Osteocyte (in vitro differentiated cells): Measurements from ENCODE around the gene CHODL. TPM values are rescaled to one million over a fixed set of nuclear protein-coding genes. Genes with fewer than 3 reads are reported as not detected.

Experiments
- DNase-seq: peaks from one replicate; pipeline ENCODE4 v3.0.0; 2021; ENCODE audit warnings: mixed read lengths; ENCODE audit not compliant: unreplicated experiment; ENCODE audit errors: extremely low spot score
- H3K27ac Mint-ChIP-seq: one replicate; pipeline ENCODE4 v1.8.0; 2021; ENCODE audit warnings: mild to moderate bottlenecking, mixed read lengths; ENCODE audit not compliant: unreplicated experiment
- H3K27me3 Mint-ChIP-seq: one replicate; pipeline ENCODE4 v1.8.0; 2021; ENCODE audit warnings: mixed read lengths; ENCODE audit not compliant: unreplicated experiment
- H3K36me3 Mint-ChIP-seq: one replicate; pipeline ENCODE4 v1.8.0; 2021; ENCODE audit warnings: mixed read lengths; ENCODE audit not compliant: unreplicated experiment
- H3K4me1 Mint-ChIP-seq: one replicate; pipeline ENCODE4 v1.8.0; 2021; ENCODE audit warnings: mixed read lengths; ENCODE audit not compliant: unreplicated experiment
- H3K4me3 Mint-ChIP-seq: one replicate; pipeline ENCODE4 v1.8.0; 2021; ENCODE audit warnings: mild to moderate bottlenecking, moderate library complexity, mixed read lengths; ENCODE audit not compliant: unreplicated experiment
- H3K9me3 Mint-ChIP-seq: one replicate; pipeline ENCODE4 v1.8.0; 2021; ENCODE audit warnings: mixed read lengths; ENCODE audit not compliant: unreplicated experiment
- CTCF ChIP-seq: fragments of 200-600 bp; sonication (generic); IDR thresholded peaks from 2 replicates; pipeline ENCODE4 v1.5.0; 2021; ENCODE audit warnings: antibody characterized with exemption, mild to moderate bottlenecking, moderate library complexity
- total RNA-seq: library from RNA; stranded (reverse); gene quantifications from 2 replicates; pipeline ENCODE4 v1.2.1, GENCODE V29; 2021

CHODL gene
- total RNA-seq, 1 donor from 2014 or later = 0.19 TPM

GRCh38 chr21:18228060-18228739, 16.4 kb upstream of the CHODL start:
- H3K27ac Mint-ChIP-seq = no peak overlapping the region
- TF ChIP-seq CTCF = no peak
- H3K9me3 Mint-ChIP-seq = peaks cover 3% of the 10 kb centered on the region
- DNase-seq = no peak
- no peak overlapping the region for H3K4me3 Mint-ChIP-seq
- no peaks in the 10 kb centered on the region for H3K4me1 Mint-ChIP-seq
- no peaks in the 10 kb centered on the region for H3K36me3 Mint-ChIP-seq
- H3K27me3 Mint-ChIP-seq = no peaks in the 10 kb centered on the region

GRCh38 chr21:18235545-18235944, 9.1 kb upstream of the CHODL start:
- DNase-seq = no peak
- no peak overlapping the region for H3K4me3 Mint-ChIP-seq
- H3K9me3 Mint-ChIP-seq = peaks cover 11% of the 10 kb centered on the region
- no peaks in the 10 kb centered on the region for H3K27me3 Mint-ChIP-seq
- no peaks in the 10 kb centered on the region for H3K4me1 Mint-ChIP-seq
- TF ChIP-seq CTCF = no peak
- no peaks in the 10 kb centered on the region for H3K36me3 Mint-ChIP-seq
- H3K27ac Mint-ChIP-seq = no peak overlapping the region

- DNase-seq = no peak
- Mint-ChIP-seq H3K27ac (no peak overlapping the region), H3K4me1 (peaks cover 9% of the 10 kb centered on the region), H3K27me3 (peaks cover 33% of the 10 kb centered on the region), H3K4me3 (peak overlapping the region; percentile 64), H3K36me3 (no peaks in the 10 kb centered on the region), H3K9me3 (no peaks in the 10 kb centered on the region)
- TF ChIP-seq CTCF = no peak
Observed at GRCh38 chr21:18245464-18245967, 883 bp downstream of the CHODL start.

GRCh38 chr21:18248171-18248570, 3.5 kb downstream of the CHODL start:
- peaks cover 9% of the 10 kb centered on the region for H3K4me1 Mint-ChIP-seq

More at GRCh38 chr21:18248171-18248570, 3.5 kb downstream of the CHODL start:
- DNase-seq = no peak
- Mint-ChIP-seq H3K27me3 (peaks cover 26% of the 10 kb centered on the region), H3K4me3 (no peak overlapping the region), H3K9me3 (no peaks in the 10 kb centered on the region), H3K27ac (no peak overlapping the region), H3K36me3 (no peaks in the 10 kb centered on the region)
- no peak for TF ChIP-seq CTCF
